DOHH2 (cell line): ENCODE results near the gene PIM3.

Experiments
- CTCF ChIP-seq: fragments of 200-600 bp; sonication (generic); IDR thresholded peaks from one replicate; pipeline ENCODE4 v1.5.1; 2014; ENCODE audit warnings: antibody characterized with exemption, mild to moderate bottlenecking, low read depth, low read length; ENCODE audit not compliant: poor library complexity, severe bottlenecking
- EZH2phosphoT487 ChIP-seq: fragments of 200-600 bp; sonication (generic); IDR thresholded peaks from 2 replicates; pipeline ENCODE4 v1.6.1; 2017; ENCODE audit warnings: borderline replicate concordance, mild to moderate bottlenecking, antibody characterized with exemption, low read length, moderate library complexity, mixed read lengths

- TF ChIP-seq EZH2phosphoT487: no peak
- TF ChIP-seq CTCF: no peak
Observed at GRCh38 chr22:50008151-50009040, 47.8 kb downstream of the PIM3 start.
